Activated CD8-positive, alpha-beta memory T cell treated with anti-CD3 and anti-CD28 coated beads, Interleukin-2, amount 50 U/mL, for 48 hours (primary cell): ENCODE data around the gene CXADR.
"Not testable (repeated sequence)": the region's sequence is repeated elsewhere in the genome, so short reads cannot be mapped to it uniquely, and the experiment has no call there.

Experiments
- DNase-seq: peaks from one replicate; pipeline ENCODE4 v3.0.0-alpha.2; 2020

The CXADR gene

DNA sequence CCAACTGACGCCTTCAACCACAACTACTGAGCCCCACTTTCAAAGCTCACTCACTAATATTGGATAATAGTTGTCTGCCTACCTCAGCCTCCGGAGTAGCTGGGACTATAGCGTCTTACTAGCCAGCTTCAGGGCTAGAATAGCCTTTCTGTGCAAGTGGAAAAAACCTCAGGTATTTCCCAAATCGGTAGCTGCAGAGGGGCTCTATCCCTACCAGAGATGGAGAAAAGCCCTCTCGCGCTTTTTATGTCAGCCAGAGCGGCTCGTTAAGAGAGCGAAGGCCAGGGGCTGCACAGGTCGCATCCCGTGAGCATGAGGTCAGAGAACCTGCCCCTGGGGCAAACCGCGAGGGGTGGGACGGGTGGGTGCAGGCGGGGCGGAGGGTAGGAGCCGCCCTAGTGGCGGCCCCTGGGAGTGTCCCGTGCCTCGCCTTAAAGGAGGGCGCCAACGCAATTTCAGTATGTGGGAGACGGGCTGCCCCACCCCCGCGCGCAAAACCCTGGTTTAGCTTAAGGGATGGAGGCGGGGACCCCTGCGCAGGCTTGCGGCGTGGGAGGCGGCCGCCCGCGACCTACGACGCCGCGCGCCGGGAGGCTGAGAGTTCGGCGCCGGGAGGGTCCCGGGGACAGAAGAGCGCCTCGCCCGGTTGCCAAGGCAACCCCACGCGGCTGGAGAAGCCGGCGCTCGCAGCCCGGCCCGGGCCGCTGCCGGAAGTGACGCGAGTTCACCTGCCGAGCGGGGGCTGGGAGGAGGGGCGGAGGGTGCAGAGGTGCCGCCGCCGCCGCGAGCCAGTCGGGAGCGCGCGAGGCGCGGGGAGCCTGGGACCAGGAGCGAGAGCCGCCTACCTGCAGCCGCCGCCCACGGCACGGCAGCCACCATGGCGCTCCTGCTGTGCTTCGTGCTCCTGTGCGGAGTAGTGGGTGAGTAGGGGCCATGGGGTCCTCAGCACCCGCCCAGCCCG, at the start of gene CXADR:
Gene CXADR, plus strand, starts transcription at position 791 of the 961 bp plus-strand sequence. Its CDS starts 87 bp downstream, at position 878.
- peak; percentile 85 for DNase-seq

DNA sequence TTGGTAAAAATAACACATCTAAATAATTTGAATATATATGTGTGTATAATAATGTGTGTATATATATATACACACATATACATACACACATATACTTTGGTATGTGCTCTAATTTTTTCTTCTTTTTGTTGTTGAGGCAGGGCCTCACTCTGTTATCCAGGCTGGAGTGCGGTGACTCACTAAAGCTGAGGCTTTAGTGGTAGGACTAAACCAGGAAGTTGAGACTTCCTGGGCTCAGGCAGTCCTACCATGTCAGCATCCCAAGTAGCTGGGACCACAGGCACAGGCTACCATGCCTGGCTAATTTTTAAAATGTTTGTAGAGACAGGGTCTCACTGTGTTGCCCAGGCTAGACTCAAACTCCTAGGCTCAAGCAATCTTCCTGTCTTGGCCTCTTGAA, 46.7 kb upstream of the CXADR start:
- DNase-seq, result no peak

DNA sequence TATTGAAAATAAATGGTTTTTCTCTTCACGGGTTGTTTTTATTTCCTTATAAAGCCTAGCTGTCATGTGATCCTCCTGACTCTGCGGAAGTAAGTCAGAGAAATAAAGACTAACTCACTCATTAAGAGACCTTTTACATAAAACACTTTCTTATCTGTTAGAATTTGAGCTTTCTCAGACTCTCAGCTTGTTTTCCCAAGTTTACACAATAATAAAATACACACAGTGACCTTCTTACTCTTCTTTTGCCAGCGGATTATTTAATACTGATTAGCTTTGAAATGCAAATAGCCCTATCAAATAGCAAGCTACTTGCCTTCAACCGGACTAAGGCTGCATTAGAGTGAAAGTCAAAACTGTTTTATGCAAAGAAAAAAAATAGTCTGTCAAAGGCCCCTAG, 45.5 kb upstream of the CXADR start:
- no peak for DNase-seq

DNA sequence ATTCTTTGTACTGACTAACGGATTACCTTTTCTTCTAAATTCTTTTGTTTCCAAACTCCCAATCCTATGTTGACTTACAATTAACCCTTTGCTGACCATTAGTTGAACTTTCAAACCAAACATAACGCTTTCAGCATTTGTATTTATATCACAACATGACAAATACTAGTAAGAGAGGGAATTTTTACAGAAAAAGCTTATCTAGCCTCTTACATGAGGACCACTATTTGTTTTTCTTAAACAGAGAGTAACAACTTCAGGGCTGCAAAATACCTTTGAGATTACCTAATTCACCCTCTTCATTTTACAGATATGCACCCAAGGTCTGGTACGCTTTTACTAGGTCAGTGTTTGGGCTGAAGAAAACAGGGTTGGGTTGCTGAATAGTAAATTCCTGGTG, 45.0 kb upstream of the CXADR start:
- no peak for DNase-seq

DNA sequence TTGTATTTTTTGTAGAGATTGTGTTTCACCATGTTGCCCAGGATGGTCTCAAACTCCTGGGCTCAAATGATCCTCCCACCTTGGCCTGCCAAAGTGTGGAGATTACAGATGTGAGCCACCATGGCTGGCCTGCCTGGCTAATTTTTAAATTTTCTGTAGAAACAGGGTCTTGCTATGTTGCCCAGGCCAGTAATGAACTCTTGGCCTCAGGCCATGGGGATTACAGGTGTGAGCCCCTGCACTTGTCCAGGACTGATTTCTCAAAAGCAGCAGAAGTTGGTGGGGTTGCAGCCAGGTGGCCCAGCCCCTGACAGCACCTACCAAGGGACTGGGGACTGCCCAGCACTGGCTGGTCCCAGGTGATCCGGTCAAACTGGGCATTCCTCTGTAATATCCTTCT, 44.1 kb upstream of the CXADR start:
- DNase-seq, result no peak

DNA sequence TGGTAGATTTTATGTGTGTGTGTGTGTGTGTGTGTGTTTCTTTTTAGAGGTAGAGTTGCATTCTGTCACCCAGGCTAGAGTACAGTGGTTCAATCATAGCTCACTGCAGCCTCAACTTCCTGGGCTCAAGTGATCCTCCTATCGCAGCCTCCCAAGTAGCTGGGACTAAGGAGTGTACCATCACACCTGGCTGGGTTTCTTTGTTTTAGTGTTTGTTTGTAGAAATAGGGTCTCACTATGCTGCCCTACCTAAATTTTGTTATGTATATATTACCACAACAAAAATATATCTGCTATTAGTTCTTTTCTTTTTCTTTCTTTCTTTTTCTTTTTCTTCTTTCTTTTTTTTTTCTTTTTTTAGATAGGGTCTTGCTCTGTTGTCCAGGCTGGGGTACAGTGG, 43.1 kb upstream of the CXADR start:
- DNase-seq, result no peak

DNA sequence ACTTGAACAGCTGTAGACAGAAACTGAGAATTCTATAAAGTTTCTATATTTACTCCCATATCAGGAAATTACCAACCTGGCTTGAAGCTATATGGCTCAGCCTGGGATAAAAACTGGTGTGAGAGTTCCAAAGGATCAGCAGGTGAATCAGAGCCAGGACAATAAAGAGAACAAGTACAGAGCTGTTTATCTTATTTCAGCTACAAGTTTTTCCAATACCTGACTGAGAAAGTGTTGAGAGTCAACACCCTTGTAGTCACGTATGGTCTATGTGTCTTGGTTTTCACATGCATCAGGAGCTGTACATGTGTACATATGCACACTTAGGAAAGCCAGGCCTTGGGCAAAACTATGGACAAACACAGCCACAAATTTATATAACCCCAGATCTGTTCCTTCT, 40.7 kb upstream of the CXADR start:
- DNase-seq, result no peak

DNA sequence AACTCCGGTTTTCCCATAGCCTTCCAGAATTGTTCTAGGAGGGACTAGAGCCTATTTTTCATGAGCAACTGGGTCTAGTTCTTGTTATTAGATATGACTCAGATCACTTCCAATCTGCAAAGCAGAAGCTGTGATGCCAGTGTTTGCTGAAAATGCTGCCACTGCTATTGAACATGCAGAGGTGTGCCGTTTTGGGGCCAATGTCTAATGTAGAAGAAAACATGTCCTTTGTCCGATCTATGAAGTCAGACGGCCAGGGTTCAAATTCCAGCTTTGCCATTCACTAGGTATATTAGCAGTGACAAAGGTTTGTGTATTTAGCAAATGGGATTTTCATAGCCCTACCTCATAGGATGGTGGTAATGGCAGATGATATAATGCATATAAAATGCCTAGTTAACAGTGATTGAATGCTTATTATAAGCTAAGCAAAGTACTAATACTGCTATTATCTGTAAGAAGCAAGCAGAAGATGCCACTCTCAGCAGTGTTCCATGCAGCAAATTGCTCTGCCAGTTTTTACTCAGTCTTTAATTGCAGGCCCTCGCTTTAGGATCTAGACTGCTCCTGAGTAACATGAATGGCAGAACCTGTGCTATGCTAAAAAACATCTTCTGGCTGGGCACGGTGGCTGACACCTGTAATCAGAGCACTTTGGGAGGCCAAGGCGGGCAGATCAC, 40.1 kb upstream of the CXADR start:
- no peak for DNase-seq

DNA sequence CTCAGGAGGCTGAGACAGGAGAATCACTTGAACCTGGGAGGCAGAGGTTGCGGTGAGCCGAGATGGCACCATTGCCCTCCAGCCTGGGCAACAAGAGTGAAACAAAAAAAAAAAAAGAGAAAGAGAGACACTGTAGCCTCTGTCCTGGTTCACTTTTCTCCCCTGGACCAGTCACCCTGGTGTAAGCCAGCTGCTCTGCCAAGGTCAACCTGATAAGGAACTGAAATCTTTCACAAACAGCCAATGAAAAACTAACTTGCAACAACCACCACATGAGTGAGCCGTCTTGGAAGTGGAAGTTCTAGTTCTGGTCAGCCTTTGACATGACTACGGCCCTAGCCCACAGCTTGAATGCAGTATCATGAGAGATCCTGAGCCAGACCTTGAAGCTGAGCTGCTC, 36.8 kb upstream of the CXADR start:
- DNase-seq, result no peak

DNA sequence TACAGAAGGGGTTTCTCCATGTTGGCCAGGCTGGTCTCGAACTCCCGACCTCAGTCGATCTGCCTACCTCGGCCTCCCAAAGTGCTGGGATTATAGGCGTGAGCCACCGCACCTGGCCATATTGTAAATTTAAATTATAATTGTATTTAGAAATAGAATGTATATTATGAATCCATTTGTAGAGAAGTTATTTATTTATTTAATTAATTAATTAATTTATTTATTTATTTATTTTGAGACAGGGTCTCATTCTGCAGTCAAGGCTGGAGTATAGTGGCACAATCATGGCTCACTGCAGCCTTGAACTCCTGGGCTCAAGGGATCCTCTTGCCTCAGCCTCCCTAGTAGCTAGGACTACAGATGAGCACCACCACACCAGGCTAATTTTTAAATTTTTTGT, 34.7 kb upstream of the CXADR start:
- not testable (repeated sequence) for DNase-seq

DNA sequence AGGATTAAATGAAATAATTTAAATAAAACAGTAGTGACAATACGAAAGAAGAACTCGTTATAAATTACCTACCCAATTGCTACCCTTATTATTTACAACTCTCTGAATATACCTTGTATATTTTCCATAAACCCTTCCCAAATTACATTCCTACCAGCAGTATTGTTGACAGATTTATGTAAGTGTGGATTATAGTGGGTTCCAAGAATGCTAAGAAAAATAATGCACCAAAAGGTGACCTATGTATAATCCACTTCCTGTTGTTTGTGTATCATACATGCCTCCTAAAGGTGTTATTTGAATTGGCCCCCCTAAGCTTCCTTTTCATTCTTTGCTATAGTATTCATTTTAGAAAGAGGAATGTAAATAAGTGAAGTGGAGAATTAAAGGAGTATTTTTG, 33.2 kb upstream of the CXADR start:
- no peak for DNase-seq

DNA sequence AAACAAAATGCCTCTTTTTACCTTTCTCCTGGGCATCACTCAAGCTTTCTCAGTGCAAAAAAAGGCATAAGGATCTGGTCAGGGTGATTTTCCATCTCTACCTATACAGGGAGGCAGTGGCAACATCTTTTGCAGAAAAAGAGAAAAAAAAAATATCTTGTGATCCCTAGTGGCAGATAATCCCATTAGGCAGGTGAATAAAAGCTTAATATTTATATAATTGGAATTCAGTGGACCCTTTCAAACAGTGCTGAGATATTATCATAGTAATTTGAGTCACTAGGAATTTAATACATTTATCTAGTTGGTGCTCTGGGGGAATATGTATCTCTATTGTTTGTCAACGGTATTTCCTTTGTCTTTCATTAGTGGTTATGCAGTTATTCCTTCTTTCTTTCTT, 29.9 kb upstream of the CXADR start:
- DNase-seq, result no peak

DNA sequence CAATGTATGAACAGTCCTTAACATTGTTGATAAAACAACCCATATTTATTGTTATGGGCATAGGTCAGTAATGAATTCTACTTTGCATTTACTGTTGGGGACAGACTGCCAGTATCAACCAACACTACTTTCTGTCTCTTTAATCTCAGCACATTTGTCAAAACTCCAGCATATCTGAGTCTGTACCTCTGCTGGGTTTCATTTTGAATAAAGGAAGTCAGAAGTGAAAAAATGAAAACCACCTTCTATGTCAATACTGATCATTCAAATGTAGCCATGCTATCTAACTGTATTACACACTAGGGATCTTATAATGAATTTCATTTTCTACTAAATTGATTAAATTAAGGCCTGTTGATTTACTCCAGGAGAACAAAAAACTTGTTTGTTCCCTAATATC, 24.2 kb upstream of the CXADR start:
- DNase-seq, result no peak

DNA sequence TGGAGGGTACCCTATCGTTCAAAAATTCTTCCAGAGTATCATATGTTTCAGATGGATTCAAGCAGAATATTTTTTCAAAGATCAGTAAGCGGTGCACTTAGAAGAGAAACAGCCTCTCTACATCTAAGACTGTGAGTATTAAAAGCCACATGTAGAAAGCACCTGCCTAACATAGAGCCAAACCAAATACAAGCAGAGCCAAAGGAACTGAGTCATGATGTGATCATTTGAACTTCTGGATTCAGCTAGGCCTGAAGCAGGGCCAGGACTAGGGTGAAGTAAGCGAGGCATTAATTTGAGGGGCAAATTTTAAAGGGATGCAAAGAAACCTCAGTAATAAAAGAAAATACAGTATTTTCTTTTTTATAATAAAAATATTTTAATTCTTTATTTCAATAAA, 23.3 kb upstream of the CXADR start:
- not testable (repeated sequence) for DNase-seq

DNA sequence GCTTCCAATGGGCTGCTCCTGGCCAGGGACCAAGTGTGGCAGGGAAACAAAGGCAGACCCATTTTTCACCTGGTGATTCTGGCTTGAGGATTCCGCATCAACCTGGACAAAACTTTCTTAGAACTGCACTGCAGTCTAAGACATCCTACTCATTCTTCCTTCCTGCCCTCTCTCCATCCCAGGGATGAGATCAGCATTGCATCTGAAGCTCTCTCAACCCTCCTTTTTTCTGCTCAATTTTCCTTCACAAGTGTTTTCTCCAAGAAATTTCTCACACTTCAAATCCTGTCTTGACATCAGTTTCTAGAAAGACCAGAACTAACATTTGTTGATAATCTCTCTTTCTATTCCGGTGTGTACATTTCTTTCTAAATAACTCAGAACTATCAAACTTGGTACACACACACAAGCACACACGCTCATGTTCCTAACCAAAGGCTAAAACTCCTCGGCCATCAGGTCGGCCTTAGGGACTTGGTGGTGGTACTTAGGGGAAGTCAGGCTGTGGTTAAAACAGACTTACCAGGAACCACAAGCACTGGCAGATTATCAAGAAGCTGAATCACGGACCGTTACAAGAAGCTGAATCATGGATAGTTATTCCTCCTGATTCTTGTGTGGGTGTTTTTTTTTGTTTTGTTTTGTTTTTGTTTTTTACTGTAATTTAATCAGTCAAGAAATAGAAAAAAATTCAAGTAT, 21.0 kb upstream of the CXADR start:
- no peak for DNase-seq

DNA sequence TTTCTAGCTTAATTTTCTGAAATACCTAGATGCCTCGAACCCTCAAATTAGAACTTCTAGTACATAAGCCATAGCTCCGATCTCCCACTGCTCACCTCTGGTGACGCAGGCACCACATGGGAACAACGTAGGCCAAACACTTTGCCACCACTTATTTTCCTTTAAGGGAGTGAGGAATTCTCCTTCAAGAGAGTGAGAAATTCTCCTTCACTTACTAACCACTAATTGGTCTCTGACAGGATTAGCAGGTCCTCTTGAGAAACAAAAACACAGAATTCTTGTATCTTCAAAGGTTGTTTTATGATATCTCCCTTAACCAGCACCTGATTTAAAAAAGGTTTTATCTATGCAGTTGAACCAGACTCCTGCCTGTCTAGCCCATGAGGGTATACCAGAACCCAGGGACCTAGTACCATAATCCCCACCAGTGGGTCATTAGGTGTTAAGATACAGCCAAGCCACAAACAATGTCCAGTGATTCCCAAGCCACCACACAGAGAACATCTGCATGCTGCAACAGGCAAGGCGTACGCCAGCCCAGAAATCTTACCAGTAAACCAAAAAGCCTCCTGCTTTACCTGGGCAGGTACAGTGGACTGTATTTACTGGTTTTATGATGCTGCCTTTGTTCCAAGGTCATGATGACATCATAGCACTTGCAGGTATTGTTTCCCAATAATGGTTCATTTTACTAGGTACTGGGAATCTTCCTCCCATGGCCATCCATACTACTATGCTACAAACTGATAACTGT, 20.3 kb upstream of the CXADR start:
- DNase-seq, result no peak

DNA sequence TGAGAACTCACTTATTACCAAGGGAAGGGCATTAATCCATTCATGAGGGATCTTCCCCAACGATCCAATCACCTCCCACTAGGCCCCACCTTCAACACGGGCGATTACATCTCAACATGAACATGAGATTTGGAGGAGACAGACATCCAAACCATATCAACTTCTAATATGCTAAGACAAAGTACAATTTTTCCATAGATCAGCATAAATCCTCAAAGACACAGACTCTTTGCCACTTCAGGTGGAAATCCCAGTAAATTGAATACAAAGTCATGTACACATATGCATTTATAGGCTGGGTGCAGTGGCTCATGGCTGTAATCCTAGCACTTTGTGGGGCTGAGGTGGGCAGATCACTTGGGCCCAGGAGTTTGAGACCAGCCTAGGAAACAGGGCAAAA, 18.8 kb upstream of the CXADR start:
- no peak for DNase-seq

DNA sequence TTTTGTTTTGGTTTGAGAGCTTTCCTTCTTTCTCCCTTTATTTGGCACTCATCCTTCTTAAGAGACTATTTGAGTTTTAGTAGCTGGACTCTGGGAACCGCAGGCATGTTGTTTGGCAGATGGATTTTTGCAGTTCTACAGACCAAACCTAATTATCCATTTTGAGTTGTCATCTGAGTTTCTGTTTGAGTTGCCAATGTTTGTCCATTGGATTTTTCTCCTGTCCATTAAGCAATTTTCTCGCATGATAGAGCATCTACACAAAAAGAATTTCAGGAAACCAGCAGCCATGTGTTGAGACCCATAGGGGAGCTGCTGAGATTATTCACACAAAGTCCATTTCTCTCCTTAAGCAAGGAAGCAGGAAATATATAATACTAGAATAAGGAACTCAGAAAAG, 17.2 kb upstream of the CXADR start:
- no peak for DNase-seq

DNA sequence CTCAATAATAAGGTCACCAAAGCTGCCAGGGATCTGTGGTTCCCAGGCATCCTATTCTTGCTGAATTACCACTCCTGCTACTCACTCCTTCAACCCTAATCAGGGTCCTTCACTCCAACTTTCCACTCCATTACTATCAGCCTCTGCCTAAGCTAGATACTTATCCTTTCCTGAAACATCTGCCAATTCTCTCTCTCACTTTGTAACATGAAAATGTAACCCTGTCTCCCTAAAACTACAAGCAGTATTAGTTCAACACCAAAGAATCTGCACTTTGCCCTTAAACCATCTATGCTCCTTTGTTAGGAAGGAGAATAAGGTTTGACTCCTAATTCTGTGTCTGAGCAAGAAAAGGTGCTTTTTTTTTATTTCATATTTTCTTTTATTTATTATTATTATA, 15.5 kb upstream of the CXADR start:
- no peak for DNase-seq

DNA sequence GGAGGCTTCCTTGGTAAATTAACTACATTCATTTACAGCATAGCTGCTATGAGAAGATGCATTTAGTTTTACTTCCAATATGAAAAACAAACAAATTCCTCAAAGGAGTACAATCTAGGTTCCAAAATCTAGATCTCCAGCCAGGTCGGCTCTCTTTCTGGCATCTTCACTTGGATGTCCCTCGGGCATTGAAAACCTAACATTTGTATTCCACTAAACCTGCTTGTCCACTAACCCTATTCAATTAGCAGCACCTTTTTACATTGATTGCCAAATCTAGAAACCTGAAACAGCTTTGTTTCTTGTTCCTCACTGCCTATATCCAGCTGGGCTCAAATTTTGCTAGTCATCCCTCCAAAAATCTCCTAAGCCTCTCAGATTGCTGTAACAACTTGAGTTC, 14.3 kb upstream of the CXADR start:
- DNase-seq, result no peak

DNA sequence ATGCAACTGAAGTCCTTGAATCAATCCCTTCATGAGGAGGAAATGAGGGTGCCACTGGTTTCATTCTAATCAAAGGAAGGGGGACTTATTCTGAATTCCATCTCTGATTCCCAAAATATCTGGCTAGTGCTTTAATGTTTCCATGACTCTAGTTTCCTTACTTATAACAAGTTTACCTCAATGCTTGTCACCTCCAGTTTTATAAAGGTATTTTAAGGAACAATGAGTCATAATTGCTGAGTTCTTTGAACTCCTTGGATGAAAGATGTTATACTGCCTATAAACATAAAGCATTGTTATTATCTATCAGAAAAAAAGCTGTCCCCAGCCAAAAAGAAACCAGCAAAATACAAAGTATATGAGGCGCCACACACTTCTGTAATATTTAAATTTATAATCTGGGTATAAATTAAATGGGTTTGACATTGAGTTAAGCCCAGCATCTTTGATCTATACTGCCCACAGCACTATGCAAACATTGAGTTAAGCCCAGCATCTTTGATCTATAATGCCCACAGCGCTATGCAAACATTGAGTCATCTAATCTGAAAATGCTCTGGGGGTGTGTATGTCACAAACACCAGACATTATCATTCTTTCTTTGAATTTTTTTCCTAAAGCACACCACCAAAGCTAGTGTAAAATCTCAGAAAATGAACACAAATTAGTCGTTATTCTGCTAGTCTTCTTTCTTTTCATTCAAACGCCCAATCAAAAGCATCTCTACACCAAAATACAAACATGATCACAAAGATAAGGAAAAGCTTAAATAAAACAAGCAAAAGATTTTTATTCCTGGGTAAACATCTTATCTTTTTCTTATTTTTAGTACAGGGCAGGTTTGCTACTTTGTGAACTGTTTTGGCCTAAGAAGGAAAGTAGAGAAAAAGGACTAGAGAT, 11.5 kb upstream of the CXADR start:
- no peak for DNase-seq

DNA sequence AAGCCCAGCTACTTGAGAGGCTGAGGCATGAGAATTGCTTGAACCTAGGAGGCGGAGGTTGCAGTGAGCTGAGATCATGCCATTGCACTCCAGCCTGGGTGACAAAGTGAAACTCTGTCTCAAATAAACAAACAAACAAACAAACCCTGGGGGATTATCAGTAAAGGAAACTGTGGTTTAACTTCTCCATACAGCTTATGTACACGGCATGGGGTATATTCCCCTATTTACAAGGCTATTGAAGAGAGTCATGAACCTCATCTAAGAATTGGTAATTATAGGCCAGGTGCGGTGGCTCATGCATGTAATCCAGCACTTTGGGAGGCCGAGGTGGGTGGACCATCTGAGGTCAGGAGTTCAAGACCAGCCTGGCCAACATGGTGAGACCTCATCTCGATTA, 9.9 kb upstream of the CXADR start:
- DNase-seq, result not testable (repeated sequence)
